Gastrocnemius medialis (tissue), 4 donors: ENCODE data around the gene KCNB1. TPM values are rescaled to one million over a fixed set of nuclear protein-coding genes. Genes with fewer than 3 reads are reported as not detected.

Experiments
- ATAC-seq, 2 donors: fragments of 150-250 bp; one replicate each; pipeline ENCODE4 v1.9.1; 2016
- DNase-seq, 2 donors: peaks; one replicate each; pipeline ENCODE4 v3.0.0-alpha.2; 2019
- H3K27ac ChIP-seq, 4 donors: fragments of 200-600 bp; sonication (generic); 1 replicate in 1 of 4; 2 replicates in 3 of 4; pipeline ENCODE4 v1.5.1; 2016 to 2018; ENCODE audit warnings: mild to moderate bottlenecking in 2 of 4, moderate library complexity in 1 of 4
- H3K27me3 ChIP-seq, 3 donors: fragments of 200-600 bp; sonication (generic) in 2 of 3; 1 replicate in 1 of 3; 2 replicates in 2 of 3; pipeline versions ENCODE4 v1.5.1 to v1.6.0; 2016 to 2019; ENCODE audit warnings: mild to moderate bottlenecking in 1 of 3, moderate library complexity in 1 of 3
- H3K36me3 ChIP-seq, 2 donors: fragments of 200-600 bp; sonication (generic) in 1 of 2; one replicate each; pipeline ENCODE4 v1.5.1; 2017 to 2018
- H3K4me1 ChIP-seq, 2 donors: fragments of 200-600 bp; sonication (generic) in 1 of 2; one replicate each; pipeline ENCODE4 v1.5.1; 2016 to 2017; ENCODE audit warnings: mild to moderate bottlenecking in 2 of 2
- H3K4me3 ChIP-seq, 4 donors: fragments of 200-600 bp; sonication (generic) in 3 of 4; 1 replicate in 1 of 4; 2 replicates in 3 of 4; pipeline ENCODE4 v1.5.1; 2016 to 2019; ENCODE audit warnings: mild to moderate bottlenecking in 2 of 4
- H3K9me3 ChIP-seq, 3 donors: fragments of 200-600 bp; sonication (generic) in 2 of 3; 1 replicate in 1 of 3; 2 replicates in 2 of 3; pipeline ENCODE4 v1.5.1; 2016 to 2019
- CTCF ChIP-seq, 5 experiments: fragments of 450-650 bp in 3 of 5; fragments of 200-600 bp in 2 of 5; sonication (generic) in 2 of 5; IDR thresholded peaks in 4 of 5; conservative IDR thresholded peaks in 1 of 5; 1 replicate in 4 of 5; 2 replicates in 1 of 5; pipeline ENCODE4 v1.5.1; 2016 to 2019; ENCODE audit warnings: antibody characterized with exemption in 5 of 5, mild to moderate bottlenecking in 3 of 5, moderate library complexity in 3 of 5
- POLR2A ChIP-seq, 2 donors: fragments of 450-650 bp; IDR thresholded peaks; one replicate each; pipeline ENCODE4 v1.6.1; 2017; ENCODE audit warnings: antibody characterized with exemption in 2 of 2, mild to moderate bottlenecking in 2 of 2, moderate library complexity in 2 of 2
- in situ Hi-C, 4 donors: fragments of 200-750 bp; cut with MboI; loops; one replicate each; pipeline versions ENCODE4 v1.15.0 to v1.8.0; 2017; ENCODE audit warnings: low sequenced_read_pairs in 4 of 4
- intact Hi-C: fragments of 100-400 bp; cut with DNase I; formaldehyde crosslinking; loops from one replicate; pipeline ENCODE4 v1.15.1; 2023; ENCODE audit warnings: low total_unique reads
- total RNA-seq, 4 donors: library from RNA; depleted of rRNA; stranded (reverse); fragments of >200 nt; gene quantifications; one replicate each; pipeline versions ENCODE4 v1.1.0 to v1.2.3, GENCODE V29; 2016

Gene KCNB1
- total RNA-seq, 4 donors from 2014 or later, result 6.6 to 34.7 (median 9.4) TPM

GRCh38 chr20:49375170-49375569, 107.3 kb downstream of the KCNB1 start:
- no peak for DNase-seq
- TF ChIP-seq POLR2A (IDR thresholded peaks at IDR 0.05) (no peak), CTCF (IDR thresholded peaks at IDR 0.05 in 4 of 5, conservative IDR thresholded peaks at IDR 0.05 in 1 of 5) (no peak)
- intact Hi-C loops (no loop called here), in situ Hi-C loops (no loop called here)
- ATAC-seq, result no peak
- Histone ChIP-seq H3K4me3 (no peak overlapping the region), H3K4me1 (no peaks in the 10 kb centered on the region), H3K9me3 (no peaks in the 10 kb centered on the region), H3K27me3 (no peaks in the 10 kb centered on the region), H3K36me3 (peaks cover 0 to 9% of the 10 kb centered on the region in 2 donors), H3K27ac (no peak overlapping the region)

- DNase-seq (peak in 1 of 2 donors; percentile 33), ATAC-seq (peak; percentile 58 to 79)
- in situ Hi-C loops, result no loop called here
- H3K9me3 ChIP-seq, result no peaks in the 10 kb centered on the region
- no peak overlapping the region for H3K4me3 ChIP-seq
- H3K4me1 ChIP-seq, result no peaks in the 10 kb centered on the region
- H3K36me3 ChIP-seq, result peaks cover 0 to 9% of the 10 kb centered on the region in 2 donors
- TF ChIP-seq POLR2A (IDR thresholded peaks at IDR 0.05) (no peak), CTCF (IDR thresholded peaks at IDR 0.05 in 4 of 5, conservative IDR thresholded peaks at IDR 0.05 in 1 of 5) (no peak)
- intact Hi-C loops, result no loop called here
- no peaks in the 10 kb centered on the region for H3K27me3 ChIP-seq
- peak overlapping the region in 1 of 4 donors; percentile 29 for H3K27ac ChIP-seq
These were observed 110.3 kb downstream of the KCNB1 start for GRCh38 chr20:49372095-49372734.

- Histone ChIP-seq H3K9me3 (no peaks in the 10 kb centered on the region), H3K4me3 (no peak overlapping the region), H3K27me3 (no peaks in the 10 kb centered on the region), H3K36me3 (peaks cover 0 to 1% of the 10 kb centered on the region in 2 donors), H3K4me1 (no peaks in the 10 kb centered on the region), H3K27ac (no peak overlapping the region)
- no peak for DNase-seq
- ATAC-seq, result no peak
- no peak for TF ChIP-seq CTCF (IDR thresholded peaks at IDR 0.05 in 4 of 5, conservative IDR thresholded peaks at IDR 0.05 in 1 of 5)
- no peak for TF ChIP-seq POLR2A (IDR thresholded peaks at IDR 0.05)
- in situ Hi-C loops (no loop called here), intact Hi-C loops (no loop called here)
These were observed 113.9 kb downstream of the KCNB1 start for GRCh38 chr20:49368596-49368995.

GRCh38 chr20:49367113-49367512, 115.4 kb downstream of the KCNB1 start:
- TF ChIP-seq POLR2A (IDR thresholded peaks at IDR 0.05) (no peak), CTCF (IDR thresholded peaks at IDR 0.05 in 4 of 5, conservative IDR thresholded peaks at IDR 0.05 in 1 of 5) (no peak)
- in situ Hi-C loops, result no loop called here

GRCh38 chr20:49366687-49367086, 115.8 kb downstream of the KCNB1 start:
- in situ Hi-C loops (no loop called here), intact Hi-C loops (no loop called here)
- Histone ChIP-seq H3K9me3 (no peaks in the 10 kb centered on the region), H3K4me1 (peaks cover 11 to 13% of the 10 kb centered on the region in 2 donors), H3K36me3 (no peaks in the 10 kb centered on the region), H3K27me3 (no peaks in the 10 kb centered on the region), H3K27ac (no peak overlapping the region), H3K4me3 (no peak overlapping the region)
- TF ChIP-seq POLR2A (IDR thresholded peaks at IDR 0.05) (no peak), CTCF (IDR thresholded peaks at IDR 0.05 in 4 of 5, conservative IDR thresholded peaks at IDR 0.05 in 1 of 5) (no peak)
- DNase-seq (no peak), ATAC-seq (no peak)

More at GRCh38 chr20:49367113-49367512, 115.4 kb downstream of the KCNB1 start:
- Histone ChIP-seq H3K4me3 (no peak overlapping the region), H3K27me3 (no peaks in the 10 kb centered on the region), H3K9me3 (no peaks in the 10 kb centered on the region), H3K27ac (no peak overlapping the region), H3K4me1 (peaks cover 7 to 9% of the 10 kb centered on the region in 2 donors), H3K36me3 (no peaks in the 10 kb centered on the region)
- intact Hi-C loops, result no loop called here
- DNase-seq (no peak), ATAC-seq (no peak)
